OCI-LY3 (cell line): ENCODE measurements around the gene USP31.

ENCODE experiments used
- H2AFZ ChIP-seq: fragments of 200-600, 300-600 bp; shearing (Covaris generic); 2 replicates; pipeline ENCODE4 v1.6.0; 2014; ENCODE audit warnings: antibody characterized with exemption, low read depth, low read length
- H3K27ac ChIP-seq: fragments of 200-600, 300-600 bp; sonication (generic); 2 replicates; pipeline ENCODE4 v1.5.1; 2014; ENCODE audit warnings: mild to moderate bottlenecking, low read length, moderate library complexity, mixed read lengths
- H3K27me3 ChIP-seq: fragments of 200-600, 300-600 bp; sonication (generic); 2 replicates; pipeline ENCODE4 v1.6.1; 2014; ENCODE audit warnings: low read depth, low read length, mixed read lengths
- H3K36me3 ChIP-seq: fragments of 200-600, 300-600 bp; sonication (generic); replicated peaks from 2 replicates; pipeline ENCODE3; 2014; ENCODE audit warnings: low read depth, low read length, mixed read lengths
- H3K4me1 ChIP-seq: fragments of 300-600, 200-600 bp; sonication (generic); 2 replicates; pipeline ENCODE4 v1.6.1; 2014; ENCODE audit warnings: low read length, mixed read lengths
- H3K4me2 ChIP-seq: fragments of 200-600, 300-600 bp; sonication (generic); 2 replicates; pipeline ENCODE4 v1.6.1; 2014; ENCODE audit warnings: low read length, mixed read lengths
- H3K4me3 ChIP-seq: fragments of 300-600, 200-600 bp; sonication (generic); 2 replicates; pipeline ENCODE4 v1.5.1; 2014; ENCODE audit warnings: antibody characterized with exemption, mild to moderate bottlenecking, low read length, moderate library complexity
- H3K79me2 ChIP-seq: fragments of 300-600, 200-600 bp; shearing (Covaris generic); 2 replicates; pipeline ENCODE4 v1.6.1; 2014; ENCODE audit warnings: mild to moderate bottlenecking, low read length, mixed read lengths
- H3K9ac ChIP-seq: fragments of 300-600, 200-600 bp; shearing (Covaris generic); 2 replicates; pipeline ENCODE4 v1.6.0; 2014; ENCODE audit warnings: mild to moderate bottlenecking, low read length, moderate library complexity
- H3K9me3 ChIP-seq: fragments of 200-600, 300-600 bp; shearing (Covaris generic); 2 replicates; pipeline ENCODE4 v1.6.1; 2014; ENCODE audit warnings: low read length, mixed read lengths; ENCODE audit not compliant: insufficient read depth
- H4K20me1 ChIP-seq: fragments of 200-600, 300-600 bp; sonication (generic); 2 replicates; pipeline ENCODE4 v1.6.1; 2016; ENCODE audit warnings: low read length, mixed read lengths; ENCODE audit not compliant: insufficient read depth
- EZH2phosphoT487 ChIP-seq: fragments of 200-600 bp; shearing (Covaris generic); IDR thresholded peaks from 2 replicates; pipeline ENCODE4 v1.6.1; 2018; ENCODE audit warnings: antibody characterized with exemption, mixed run types, low read depth
- TF ChIP-seq, protein P1 (sequence below): fragments of 200-600, 300-600 bp; sonication (generic); IDR thresholded peaks from 2 replicates; pipeline ENCODE4 v1.5.1; 2014; ENCODE audit warnings: antibody characterized with exemption, low read length, low read depth

The USP31 gene

DNA sequence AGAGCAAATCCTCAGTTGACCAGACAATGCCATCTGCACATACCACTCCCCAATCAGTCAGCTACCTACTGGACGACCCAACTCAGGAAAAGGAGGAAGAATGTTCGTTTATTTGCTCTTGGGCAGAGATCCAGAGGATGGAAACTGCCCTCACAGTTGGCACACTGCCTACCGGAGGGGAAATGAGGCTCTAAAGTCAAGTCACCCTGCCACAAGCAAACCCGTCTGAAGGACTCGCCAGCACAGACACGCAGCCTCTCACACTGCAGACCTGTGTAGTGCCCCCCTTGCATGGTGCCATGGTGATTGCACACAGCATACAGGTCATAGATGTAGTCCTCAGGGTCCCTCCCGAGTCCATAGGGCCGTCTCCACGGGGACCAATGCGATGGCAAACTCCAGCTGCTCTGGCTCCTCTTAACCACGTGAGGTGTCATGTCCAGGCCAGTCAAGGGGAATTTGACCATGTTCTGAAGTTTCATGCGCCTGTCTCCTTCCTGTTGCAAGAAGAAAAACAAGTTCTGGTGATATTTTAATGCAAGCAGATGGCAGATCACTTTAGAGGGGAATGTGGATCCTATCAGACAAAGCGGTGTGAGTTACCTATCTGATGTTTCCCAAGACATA is 69.5 kb downstream of the USP31 start:
- Histone ChIP-seq H2AFZ (no peak overlapping the region), H4K20me1 (no peaks in the 10 kb centered on the region), H3K27me3 (no peaks in the 10 kb centered on the region), H3K4me1 (no peaks in the 10 kb centered on the region), H3K4me3 (no peak overlapping the region), H3K79me2 (no peaks in the 10 kb centered on the region), H3K4me2 (no peak overlapping the region), H3K9ac (no peak overlapping the region), H3K36me3 (peaks cover 10% of the 10 kb centered on the region), H3K9me3 (no peaks in the 10 kb centered on the region), H3K27ac (no peak overlapping the region)
- TF ChIP-seq, protein P1, sequence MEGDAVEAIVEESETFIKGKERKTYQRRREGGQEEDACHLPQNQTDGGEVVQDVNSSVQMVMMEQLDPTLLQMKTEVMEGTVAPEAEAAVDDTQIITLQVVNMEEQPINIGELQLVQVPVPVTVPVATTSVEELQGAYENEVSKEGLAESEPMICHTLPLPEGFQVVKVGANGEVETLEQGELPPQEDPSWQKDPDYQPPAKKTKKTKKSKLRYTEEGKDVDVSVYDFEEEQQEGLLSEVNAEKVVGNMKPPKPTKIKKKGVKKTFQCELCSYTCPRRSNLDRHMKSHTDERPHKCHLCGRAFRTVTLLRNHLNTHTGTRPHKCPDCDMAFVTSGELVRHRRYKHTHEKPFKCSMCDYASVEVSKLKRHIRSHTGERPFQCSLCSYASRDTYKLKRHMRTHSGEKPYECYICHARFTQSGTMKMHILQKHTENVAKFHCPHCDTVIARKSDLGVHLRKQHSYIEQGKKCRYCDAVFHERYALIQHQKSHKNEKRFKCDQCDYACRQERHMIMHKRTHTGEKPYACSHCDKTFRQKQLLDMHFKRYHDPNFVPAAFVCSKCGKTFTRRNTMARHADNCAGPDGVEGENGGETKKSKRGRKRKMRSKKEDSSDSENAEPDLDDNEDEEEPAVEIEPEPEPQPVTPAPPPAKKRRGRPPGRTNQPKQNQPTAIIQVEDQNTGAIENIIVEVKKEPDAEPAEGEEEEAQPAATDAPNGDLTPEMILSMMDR: no peak
- no peak for TF ChIP-seq EZH2phosphoT487

DNA sequence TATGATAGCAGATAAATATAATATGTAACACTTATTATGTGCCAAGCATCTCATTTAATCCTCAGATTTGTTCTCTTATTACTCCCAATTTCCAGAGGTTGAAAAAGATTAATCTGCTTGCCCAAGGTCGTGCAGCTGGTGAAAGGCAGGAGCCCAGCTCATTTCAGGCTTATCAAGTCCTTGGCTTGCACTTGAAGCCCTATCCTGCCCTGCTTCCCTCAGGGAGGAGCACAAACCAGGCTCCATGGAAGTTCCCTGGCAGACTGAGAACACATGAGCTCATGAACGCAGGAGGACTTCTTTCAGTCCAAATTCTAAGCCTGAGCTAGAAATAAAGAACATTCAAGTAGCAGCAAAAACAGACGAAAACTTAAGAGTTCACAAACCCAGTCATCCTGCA is 74.8 kb downstream of the USP31 start:
- no peak overlapping the region for H3K4me2 ChIP-seq
- H3K27me3 ChIP-seq: no peaks in the 10 kb centered on the region
- H3K36me3 ChIP-seq: peaks cover 5% of the 10 kb centered on the region
- no peak overlapping the region for H3K27ac ChIP-seq
- TF ChIP-seq, protein P1: no peak
- TF ChIP-seq EZH2phosphoT487: no peak
- H3K9ac ChIP-seq: no peak overlapping the region
- H3K79me2 ChIP-seq: no peaks in the 10 kb centered on the region
- no peaks in the 10 kb centered on the region for H3K9me3 ChIP-seq
- H3K4me3 ChIP-seq: no peak overlapping the region
- H4K20me1 ChIP-seq: no peaks in the 10 kb centered on the region
- no peak overlapping the region for H2AFZ ChIP-seq
- no peaks in the 10 kb centered on the region for H3K4me1 ChIP-seq

DNA sequence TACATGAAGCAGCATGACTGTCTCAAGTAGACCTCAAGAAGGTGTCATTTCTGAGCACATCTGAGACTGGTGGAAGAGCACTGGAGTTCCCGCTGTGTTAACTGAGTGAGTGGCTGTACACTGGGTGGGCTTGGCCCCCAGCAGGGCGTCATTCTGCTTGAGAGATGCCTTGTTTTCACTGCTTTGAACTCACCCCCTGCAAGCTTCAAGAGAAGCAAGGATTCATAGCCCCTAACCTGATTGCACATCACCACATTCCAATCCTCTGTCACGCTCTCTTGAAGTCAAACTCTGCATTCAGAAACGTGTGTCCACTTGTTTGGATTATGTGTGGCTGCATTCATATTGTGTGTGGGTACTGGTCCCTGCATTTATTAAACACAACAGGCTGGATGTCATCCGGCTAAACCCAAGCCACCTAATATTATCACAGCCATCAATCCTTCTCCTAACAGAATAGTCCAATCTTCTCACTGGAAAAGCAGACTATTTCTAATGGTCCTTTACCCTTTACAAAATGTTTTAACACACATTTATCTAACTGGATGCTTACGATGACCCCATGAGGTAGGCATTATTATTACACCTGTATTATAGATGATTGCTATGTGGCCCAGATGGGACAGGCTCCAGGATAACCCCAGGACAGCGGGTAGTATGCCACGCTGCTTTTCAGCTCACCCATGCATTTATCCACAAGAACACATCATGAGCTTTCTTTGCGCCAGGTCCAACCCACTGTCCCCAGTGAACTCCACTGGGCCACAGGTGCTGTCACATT is 76.3 kb downstream of the USP31 start:
- no peak overlapping the region for H3K4me2 ChIP-seq
- no peaks in the 10 kb centered on the region for H4K20me1 ChIP-seq
- H3K9me3 ChIP-seq: no peaks in the 10 kb centered on the region
- H3K27me3 ChIP-seq: no peaks in the 10 kb centered on the region
- H3K4me1 ChIP-seq: no peaks in the 10 kb centered on the region
- no peak overlapping the region for H2AFZ ChIP-seq
- no peak overlapping the region for H3K27ac ChIP-seq
- no peak overlapping the region for H3K9ac ChIP-seq
- no peak overlapping the region for H3K4me3 ChIP-seq
- H3K36me3 ChIP-seq: no peaks in the 10 kb centered on the region
- TF ChIP-seq EZH2phosphoT487: no peak
- TF ChIP-seq, protein P1: peak; percentile 17; the same call in 1 of the 2 replicates
- no peaks in the 10 kb centered on the region for H3K79me2 ChIP-seq

DNA sequence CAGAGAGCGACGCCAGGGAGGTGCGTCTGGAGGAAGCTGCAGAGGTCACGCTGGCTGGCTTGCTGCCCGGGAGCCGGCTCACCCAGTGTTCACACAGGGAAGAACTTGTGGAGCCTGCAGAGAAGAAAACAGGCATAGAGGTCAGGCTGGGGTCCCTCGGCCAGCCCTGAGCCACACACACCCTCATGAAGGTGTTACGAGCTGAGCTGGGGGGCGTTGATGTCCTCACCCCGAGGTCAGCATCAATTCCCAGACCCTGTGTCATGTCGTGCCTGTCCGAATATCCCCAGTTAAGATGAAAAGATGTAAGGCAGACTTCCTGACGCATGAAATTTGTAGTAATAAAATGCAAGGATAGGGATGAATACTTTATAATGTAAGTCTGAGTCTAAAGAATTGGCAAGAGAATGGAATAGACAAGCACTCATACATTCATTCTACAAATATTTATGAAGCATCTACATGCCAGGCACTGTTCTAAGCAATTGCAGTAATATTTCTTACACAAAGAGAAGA is 77.1 kb downstream of the USP31 start:
- Histone ChIP-seq H3K4me3 (no peak overlapping the region), H3K9ac (no peak overlapping the region), H3K4me2 (no peak overlapping the region), H3K79me2 (no peaks in the 10 kb centered on the region), H2AFZ (no peak overlapping the region), H4K20me1 (no peaks in the 10 kb centered on the region), H3K4me1 (no peaks in the 10 kb centered on the region), H3K27me3 (no peaks in the 10 kb centered on the region), H3K36me3 (no peaks in the 10 kb centered on the region), H3K9me3 (no peaks in the 10 kb centered on the region), H3K27ac (no peak overlapping the region)
- TF ChIP-seq, protein P1: no peak
- TF ChIP-seq EZH2phosphoT487: no peak
